ENCODE results near the gene HOXD10.

Gene HOXD10

DNA sequence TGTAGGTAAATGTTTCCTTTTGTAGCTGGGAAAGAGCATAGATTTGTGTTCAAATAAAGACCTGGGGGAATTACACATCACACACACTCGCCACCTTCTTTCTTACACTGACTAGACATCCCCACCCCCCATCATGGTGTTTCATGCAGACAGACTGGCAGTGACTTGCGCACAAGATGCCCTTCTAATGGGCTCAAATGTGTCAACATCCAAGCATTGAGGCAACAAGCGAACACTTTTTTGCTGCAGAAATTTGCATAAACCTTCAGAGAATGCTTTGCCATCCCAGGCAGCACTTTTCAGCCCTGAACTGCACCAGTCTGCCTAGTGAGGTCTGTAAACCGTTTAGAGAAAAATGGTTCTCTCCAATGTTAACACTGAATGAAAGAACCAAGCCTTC, 17.5 kb downstream of the HOXD10 start:
- H3K27ac ChIP-seq = no peak overlapping the region

DNA sequence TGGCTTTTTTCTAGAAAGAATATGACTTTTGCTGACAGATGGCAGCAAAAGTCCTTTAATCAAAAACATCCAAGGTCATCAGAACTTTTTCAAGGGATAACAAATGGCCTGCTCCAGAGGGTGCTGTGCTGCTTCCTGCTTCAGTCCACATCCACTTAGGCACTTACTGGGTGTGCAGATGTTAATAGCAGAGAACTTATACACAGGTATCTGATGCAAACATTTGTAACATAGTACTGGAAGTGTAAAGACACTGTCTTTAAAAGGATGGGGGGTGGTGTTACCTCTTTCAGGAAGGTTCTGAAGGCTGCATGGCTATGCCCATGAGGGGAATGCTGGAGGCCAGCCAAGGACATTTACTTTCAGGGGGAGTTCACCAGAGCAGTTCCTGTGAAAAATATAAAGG, 18.5 kb downstream of the HOXD10 start:
- no peak overlapping the region for H3K27ac ChIP-seq

More for the DNA sequence above, 17.5 kb downstream of the HOXD10 start:
- no peak for TF ChIP-seq ZFX (IDR thresholded peaks at IDR 0.05)
- TF ChIP-seq, protein P1, sequence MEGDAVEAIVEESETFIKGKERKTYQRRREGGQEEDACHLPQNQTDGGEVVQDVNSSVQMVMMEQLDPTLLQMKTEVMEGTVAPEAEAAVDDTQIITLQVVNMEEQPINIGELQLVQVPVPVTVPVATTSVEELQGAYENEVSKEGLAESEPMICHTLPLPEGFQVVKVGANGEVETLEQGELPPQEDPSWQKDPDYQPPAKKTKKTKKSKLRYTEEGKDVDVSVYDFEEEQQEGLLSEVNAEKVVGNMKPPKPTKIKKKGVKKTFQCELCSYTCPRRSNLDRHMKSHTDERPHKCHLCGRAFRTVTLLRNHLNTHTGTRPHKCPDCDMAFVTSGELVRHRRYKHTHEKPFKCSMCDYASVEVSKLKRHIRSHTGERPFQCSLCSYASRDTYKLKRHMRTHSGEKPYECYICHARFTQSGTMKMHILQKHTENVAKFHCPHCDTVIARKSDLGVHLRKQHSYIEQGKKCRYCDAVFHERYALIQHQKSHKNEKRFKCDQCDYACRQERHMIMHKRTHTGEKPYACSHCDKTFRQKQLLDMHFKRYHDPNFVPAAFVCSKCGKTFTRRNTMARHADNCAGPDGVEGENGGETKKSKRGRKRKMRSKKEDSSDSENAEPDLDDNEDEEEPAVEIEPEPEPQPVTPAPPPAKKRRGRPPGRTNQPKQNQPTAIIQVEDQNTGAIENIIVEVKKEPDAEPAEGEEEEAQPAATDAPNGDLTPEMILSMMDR (conservative IDR thresholded peaks at IDR 0.05) = no peak

DNA sequence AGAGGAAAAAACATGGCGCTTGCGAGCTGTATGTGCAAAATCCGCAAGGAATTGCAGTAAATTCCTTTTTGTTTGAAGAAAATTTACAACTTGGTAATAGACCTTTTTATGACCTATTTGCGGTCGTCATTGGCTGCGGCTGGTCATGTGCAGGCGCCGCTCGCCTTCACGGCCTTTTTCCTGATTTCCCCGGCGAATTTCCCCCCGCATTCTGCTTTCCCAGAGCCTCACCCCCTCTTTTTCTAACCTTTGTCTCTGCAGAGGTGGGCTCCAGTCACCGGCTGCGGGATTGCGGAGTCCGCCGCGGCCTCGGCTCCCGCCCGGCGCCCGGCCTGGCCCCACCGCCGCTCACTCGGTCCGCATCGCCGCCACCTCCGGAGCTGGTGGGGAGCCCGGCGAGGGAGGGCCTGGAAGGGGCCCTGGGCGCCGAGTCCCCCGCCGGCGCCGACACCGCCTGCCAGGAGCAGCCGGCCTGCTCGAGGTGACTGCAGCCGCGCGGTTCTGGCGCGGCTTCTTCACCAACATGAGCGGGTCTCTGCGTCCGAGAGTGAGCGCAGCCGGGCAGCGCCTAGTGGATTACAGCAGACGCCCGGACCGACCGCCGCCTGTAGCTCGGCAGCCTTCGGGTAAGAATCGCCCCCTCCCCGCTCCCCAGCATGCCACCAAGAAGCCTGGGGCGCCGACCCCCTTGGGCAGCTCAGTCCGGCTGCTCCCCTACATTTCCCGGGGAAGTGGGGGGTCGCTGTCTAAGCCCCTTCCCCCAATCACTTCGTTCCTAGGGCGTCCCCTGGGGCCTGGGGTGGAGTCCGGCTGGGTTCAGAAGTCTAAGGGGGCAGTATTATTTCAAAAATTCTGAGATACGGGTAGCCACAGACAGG, 20.0 kb downstream of the HOXD10 start:
- no peak overlapping the region for H3K27ac ChIP-seq
- no peak for TF ChIP-seq ZFX (IDR thresholded peaks at IDR 0.05)
- TF ChIP-seq, protein P1 (conservative IDR thresholded peaks at IDR 0.05) = no peak

More for the DNA sequence above, 18.5 kb downstream of the HOXD10 start:
- TF ChIP-seq, protein P1 (conservative IDR thresholded peaks at IDR 0.05) = no peak
- no peak for TF ChIP-seq ZFX (IDR thresholded peaks at IDR 0.05)

DNA sequence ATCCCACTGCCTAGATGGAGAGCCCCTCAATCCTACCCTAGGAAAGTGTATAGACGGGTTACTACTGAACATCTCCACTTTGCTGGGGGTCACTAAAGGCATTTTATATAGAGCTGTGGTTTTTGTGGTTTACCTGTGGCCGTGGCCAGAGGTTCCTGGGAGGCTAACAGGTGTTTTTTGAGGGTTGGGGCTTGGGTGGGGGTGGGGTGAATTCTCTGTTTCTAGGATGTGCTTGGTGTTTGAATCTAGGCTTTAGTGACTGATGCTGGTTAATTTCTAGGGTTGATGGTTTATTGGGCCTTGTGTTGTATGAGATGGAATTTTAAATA, 20.6 kb downstream of the HOXD10 start:
- H3K27ac ChIP-seq = no peak overlapping the region
- TF ChIP-seq ZFX (IDR thresholded peaks at IDR 0.05) = no peak
- TF ChIP-seq, protein P1 (conservative IDR thresholded peaks at IDR 0.05) = no peak

DNA sequence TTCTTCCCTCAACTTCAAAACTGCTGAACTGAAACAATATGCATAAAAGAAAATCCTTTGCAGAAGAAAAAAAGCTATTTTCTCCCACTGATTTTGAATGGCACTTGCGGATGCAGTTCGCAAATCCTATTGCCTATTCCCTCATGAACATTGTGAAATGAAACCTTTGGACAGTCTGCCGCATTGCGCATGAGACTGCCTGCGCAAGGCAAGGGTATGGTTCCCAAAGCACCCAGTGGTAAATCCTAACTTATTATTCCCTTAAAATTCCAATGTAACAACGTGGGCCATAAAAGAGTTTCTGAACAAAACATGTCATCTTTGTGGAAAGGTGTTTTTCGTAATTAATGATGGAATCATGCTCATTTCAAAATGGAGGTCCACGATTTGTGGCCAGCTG, 21.3 kb downstream of the HOXD10 start:
- H3K27ac ChIP-seq = no peak overlapping the region
- no peak for TF ChIP-seq ZFX (IDR thresholded peaks at IDR 0.05)
- TF ChIP-seq, protein P1 (conservative IDR thresholded peaks at IDR 0.05) = no peak

DNA sequence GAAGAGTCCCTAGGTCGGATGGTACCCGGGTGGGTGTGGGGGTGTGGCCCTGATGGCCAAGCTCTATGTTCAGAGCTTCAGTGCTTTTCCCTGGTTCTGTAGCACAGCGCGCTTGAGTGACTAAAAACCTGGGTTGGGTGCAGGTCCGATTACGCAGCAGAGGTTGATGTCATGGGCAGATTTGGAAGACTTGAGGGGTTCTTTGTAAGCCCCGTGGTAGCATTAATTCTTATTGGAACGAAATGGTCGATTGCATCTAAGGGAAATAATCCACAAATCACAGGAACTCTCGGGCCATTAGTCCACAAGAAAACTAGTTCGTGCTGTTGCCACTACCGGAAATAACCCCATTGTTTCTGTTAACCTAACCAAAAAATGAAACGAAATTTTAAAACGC, 21.9 kb downstream of the HOXD10 start:
- no peak overlapping the region for H3K27ac ChIP-seq

More for the DNA sequence above, 21.9 kb downstream of the HOXD10 start:
- TF ChIP-seq, protein P1 (conservative IDR thresholded peaks at IDR 0.05) = no peak
- TF ChIP-seq ZFX (IDR thresholded peaks at IDR 0.05) = no peak
